GM12892 (cell line): ENCODE measurements around the gene CD44.

ENCODE experiments used
- POLR2A ChIP-seq: IDR thresholded peaks from 2 replicates; pipeline ENCODE4 v1.6.1; 2011; ENCODE audit warnings: low read depth, low read length, control low read depth
- POLR2AphosphoS5 ChIP-seq: IDR thresholded peaks from 2 replicates; pipeline ENCODE4 v1.6.1; 2011; ENCODE audit warnings: low read depth, low read length, control low read depth
- TAF1 ChIP-seq: IDR thresholded peaks from 2 replicates; pipeline ENCODE4 v1.6.1; 2011; ENCODE audit warnings: low read depth, mild to moderate bottlenecking, control low read depth, low read length, borderline replicate concordance

DNA sequence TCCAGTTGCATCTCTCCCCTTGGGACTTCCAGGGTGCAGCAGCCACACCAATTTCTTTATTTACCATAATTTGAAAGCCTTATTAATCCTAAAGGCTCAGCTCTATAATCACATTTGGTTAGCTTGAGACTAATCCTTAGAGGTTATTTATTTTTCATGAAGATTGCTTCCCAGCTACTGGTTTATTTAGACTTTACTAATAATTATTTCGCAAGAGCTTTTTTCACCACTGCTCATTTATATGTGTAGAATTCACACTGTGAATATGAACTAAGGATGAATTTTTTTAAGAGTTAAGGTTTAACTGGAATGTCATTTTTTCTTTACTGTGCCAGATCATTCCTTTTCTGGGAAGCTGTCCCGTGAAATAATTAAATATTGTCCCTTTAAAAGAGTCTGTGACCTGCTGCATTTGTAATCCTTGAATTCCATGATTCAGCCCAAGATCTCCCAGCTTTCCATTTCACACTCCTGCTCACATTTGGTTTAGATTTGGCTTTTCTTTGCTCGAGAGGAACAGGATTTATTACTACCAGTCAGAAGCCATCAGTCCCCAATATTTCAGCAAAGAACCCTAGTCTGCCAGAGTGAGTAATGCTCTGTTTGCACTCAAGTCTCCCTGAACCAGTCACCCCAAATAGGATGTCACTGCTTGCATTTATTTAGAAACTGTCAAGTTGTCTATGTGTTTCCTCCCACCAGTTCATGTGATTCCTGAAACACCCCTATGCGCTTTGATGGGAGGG lies 4.4 kb upstream of the CD44 start:
- TF ChIP-seq POLR2AphosphoS5 = no peak
- TF ChIP-seq TAF1 = no peak
- TF ChIP-seq POLR2A = no peak
